AG04450 (cell line): ENCODE measurements around the gene ARHGDIG. TPM values are rescaled to one million over a fixed set of nuclear protein-coding genes. Genes with fewer than 3 reads are reported as not detected.

Experiments
- CTCF ChIA-PET: fragments of 300-600, 350-600 bp; formaldehyde crosslinking; extraction: SDS; loops from one replicate; lab custom pipeline; 2022; ENCODE audit warnings: antibody characterized with exemption, inconsistent platforms; lab: Charles Lee
- POLR2A ChIA-PET: fragments of 350-600 bp; formaldehyde crosslinking; extraction: SDS; loops from one replicate; lab custom pipeline; 2021; ENCODE audit warnings: antibody characterized with exemption, inconsistent platforms; lab: Yijun Ruan, JAX
- DNase-seq: peaks from one replicate; pipeline ENCODE4 v3.0.0-alpha.2; 2011; ENCODE audit warnings: low read depth, low spot score
- H3K27ac ChIP-seq: one replicate; pipeline ENCODE4 v1.5.1; 2012; ENCODE audit warnings: low read depth, low read length, control low read depth
- H3K27me3 ChIP-seq: one replicate; pipeline ENCODE4 v1.6.0; 2012; ENCODE audit warnings: low read length; ENCODE audit not compliant: control insufficient read depth, insufficient read depth
- H3K4me3 ChIP-seq: 2 replicates; pipeline ENCODE4 v1.5.1; 2011; ENCODE audit warnings: mild to moderate bottlenecking, low read depth, low read length, control low read depth
- H3K9me3 ChIP-seq: 2 replicates; pipeline ENCODE4 v1.5.1; 2012; ENCODE audit warnings: low read length; ENCODE audit not compliant: control insufficient read depth, insufficient read depth
- CTCF ChIP-seq: IDR thresholded peaks from 2 replicates; pipeline ENCODE4 v1.5.1; 2011; ENCODE audit warnings: low read depth, low read length, control low read depth, inconsistent platforms
- polyA plus RNA-seq: library from polyadenylated mRNA; depleted of rRNA; stranded (reverse); fragments of >200 nt; gene quantifications from 2 replicates; pipeline ENCODE4 v1.2.3, GENCODE V29; 2011

ARHGDIG gene
- polyA plus RNA-seq, 1 experiment = not detected

DNA sequence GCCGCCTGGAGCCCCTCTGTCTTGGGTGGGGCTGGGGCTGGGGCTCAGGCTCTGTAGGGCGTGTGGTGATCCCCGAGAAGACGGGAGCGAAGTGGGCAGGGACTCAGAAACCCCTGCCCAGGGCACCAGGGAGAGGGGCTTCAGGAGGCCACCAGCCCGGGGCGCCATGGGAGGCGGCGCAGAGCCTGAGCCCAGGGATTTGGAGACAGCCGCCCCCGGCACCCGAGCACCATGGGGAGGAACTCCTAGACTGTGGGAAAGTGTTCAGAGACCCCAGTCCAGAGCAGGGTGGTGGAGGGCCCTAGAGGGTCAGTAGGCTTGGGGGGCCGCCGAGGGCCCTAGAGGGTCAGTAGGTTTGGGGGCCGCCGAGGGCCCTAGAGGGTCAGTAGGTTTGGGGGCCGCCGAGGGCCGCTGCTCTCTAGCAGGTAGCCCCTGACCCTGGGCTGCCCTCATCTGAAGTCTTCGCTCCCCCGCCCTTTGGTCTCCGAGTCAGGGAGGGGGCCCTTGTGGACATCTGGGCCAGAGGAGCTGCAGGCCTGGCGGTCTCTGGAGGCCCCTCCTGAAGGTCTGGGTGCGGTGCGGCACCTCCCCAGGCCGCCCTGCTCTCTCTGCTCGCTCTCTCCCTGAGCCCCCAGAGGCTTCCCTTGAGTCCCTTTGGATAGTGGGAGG, 734 bp downstream of the ARHGDIG start:
- H3K27ac ChIP-seq = no peak overlapping the region
- ChIA-PET POLR2A (no interaction called here), CTCF (no interaction called here)
- H3K4me3 ChIP-seq = no peak overlapping the region
- peaks cover 25% of the 10 kb centered on the region for H3K9me3 ChIP-seq
- peaks cover 31% of the 10 kb centered on the region for H3K27me3 ChIP-seq
- no peak for DNase-seq
- TF ChIP-seq CTCF = no peak

GRCh38 chr16:281660-282255, 1.4 kb downstream of the ARHGDIG start:
- peaks cover 28% of the 10 kb centered on the region for H3K9me3 ChIP-seq
- no peak for DNase-seq
- POLR2A ChIA-PET = no interaction called here
- H3K4me3 ChIP-seq = no peak overlapping the region
- H3K27me3 ChIP-seq = peaks cover 28% of the 10 kb centered on the region
- CTCF ChIA-PET = no interaction called here
- H3K27ac ChIP-seq = no peak overlapping the region
- TF ChIP-seq CTCF = no peak

DNA sequence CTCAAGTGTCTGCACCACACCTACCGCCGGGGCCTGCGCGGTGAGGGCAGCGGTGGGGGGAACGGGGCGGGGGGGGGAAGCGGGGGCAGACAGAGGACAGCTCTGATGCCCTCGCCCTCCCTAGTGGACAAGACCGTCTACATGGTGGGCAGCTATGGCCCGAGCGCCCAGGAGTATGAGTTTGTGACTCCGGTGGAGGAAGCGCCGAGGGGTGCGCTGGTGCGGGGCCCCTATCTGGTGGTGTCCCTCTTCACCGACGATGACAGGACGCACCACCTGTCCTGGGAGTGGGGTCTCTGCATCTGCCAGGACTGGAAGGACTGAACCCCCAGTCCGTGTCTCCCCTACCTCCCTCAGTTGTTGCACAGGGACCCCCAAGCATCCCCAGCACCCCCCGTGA, 2.1 kb downstream of the ARHGDIG start:
- peaks cover 28% of the 10 kb centered on the region for H3K9me3 ChIP-seq
- POLR2A ChIA-PET = no interaction called here
- no peak overlapping the region for H3K27ac ChIP-seq
- no peak for TF ChIP-seq CTCF
- no peak overlapping the region for H3K4me3 ChIP-seq
- CTCF ChIA-PET = no interaction called here
- DNase-seq = no peak
- peaks cover 28% of the 10 kb centered on the region for H3K27me3 ChIP-seq

GRCh38 chr16:283033-283805, 2.8 kb downstream of the ARHGDIG start, which contains the start of gene PDIA2:
TSS of gene PDIA2 (plus strand) at chr16:283164. CDS start at chr16:283170, 6 bp downstream.
- Histone ChIP-seq H3K9me3 (peaks cover 28% of the 10 kb centered on the region), H3K4me3 (no peak within 1 kb of the TSS), H3K27me3 (peaks cover 28% of the 10 kb centered on the region), H3K27ac (no peak within 1 kb of the TSS)
- POLR2A ChIA-PET = no interaction called here
- no peak for TF ChIP-seq CTCF
- DNase-seq = no peak
- CTCF ChIA-PET = no interaction called here
